SK-N-MC (cell line): ENCODE measurements around the gene IFI16.
"Not testable (repeated sequence)": the region's sequence is repeated elsewhere in the genome, so short reads cannot be mapped to it uniquely, and the experiment has no call there.

Experiments
- EZH2 ChIP-seq: fragments of 200-600 bp; sonication (generic); IDR thresholded peaks from one replicate; pipeline ENCODE4 v1.6.1; 2017; ENCODE audit warnings: antibody characterized with exemption
- FOXP2 ChIP-seq: optimal IDR thresholded peaks from 2 replicates; pipeline ENCODE3; 2011; ENCODE audit warnings: mild to moderate bottlenecking, moderate library complexity; ENCODE audit not compliant: insufficient read depth; ENCODE audit errors: extremely low read length, control extremely low read depth
- POLR2AphosphoS5 ChIP-seq: IDR thresholded peaks from 2 replicates; pipeline ENCODE4 v1.6.1; 2012; ENCODE audit warnings: mild to moderate bottlenecking, low read depth, low read length, borderline replicate concordance

DNA sequence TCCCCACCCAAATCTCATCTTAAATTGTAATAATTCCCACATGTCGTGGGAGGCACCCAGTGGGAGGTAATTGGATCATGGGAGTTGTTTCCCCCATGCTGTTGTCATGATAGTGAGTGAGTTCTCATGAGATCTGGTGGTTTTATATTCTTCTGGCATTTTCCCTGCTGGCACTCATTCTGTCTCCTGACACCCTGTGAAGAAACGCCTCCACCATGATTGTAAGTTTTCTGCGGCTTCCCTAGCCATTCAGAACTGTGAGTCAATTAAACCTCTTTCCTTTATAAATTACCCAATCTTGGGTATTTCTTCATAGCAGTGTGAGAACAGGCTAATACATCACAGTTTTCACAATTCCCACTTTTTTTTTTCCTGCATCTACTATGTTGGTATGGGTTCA lies 93.3 kb downstream of the IFI16 start:
- TF ChIP-seq POLR2AphosphoS5, EZH2, FOXP2: not testable (repeated sequence)
